Measurements from ENCODE around the gene BCCIP.

The BCCIP gene

DNA sequence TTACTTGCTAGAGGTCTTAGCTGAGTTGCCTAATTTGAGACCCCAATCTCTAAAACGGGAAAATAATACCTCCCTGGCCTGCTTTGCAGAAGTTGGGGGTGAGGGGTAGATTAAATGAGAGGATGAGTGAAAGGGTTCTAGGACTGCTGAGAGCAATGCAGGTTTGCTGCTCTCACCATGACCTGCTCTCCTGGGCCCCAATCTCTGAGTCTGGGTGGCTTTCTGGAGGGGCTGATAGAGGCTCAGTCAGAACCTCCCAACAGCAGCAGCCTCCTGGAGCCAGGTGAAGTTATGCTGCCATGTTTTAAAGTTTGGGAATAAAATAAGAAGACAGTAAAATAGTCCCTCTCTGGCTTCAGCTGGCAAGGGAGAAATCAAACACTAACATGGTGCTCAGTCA lies 7.6 kb upstream of the BCCIP start:
- Mint-ChIP-seq H3K9me3 (ENCODE audit: low read depth) (no peaks in the 10 kb centered on the region), H3K4me1 (ENCODE audit: low read depth) (peaks cover 7% of the 10 kb centered on the region), H3K27me3 (no peaks in the 10 kb centered on the region), H3K36me3 (peaks cover 20% of the 10 kb centered on the region), H3K4me3 (no peak overlapping the region), H3K27ac (no peak overlapping the region)

DNA sequence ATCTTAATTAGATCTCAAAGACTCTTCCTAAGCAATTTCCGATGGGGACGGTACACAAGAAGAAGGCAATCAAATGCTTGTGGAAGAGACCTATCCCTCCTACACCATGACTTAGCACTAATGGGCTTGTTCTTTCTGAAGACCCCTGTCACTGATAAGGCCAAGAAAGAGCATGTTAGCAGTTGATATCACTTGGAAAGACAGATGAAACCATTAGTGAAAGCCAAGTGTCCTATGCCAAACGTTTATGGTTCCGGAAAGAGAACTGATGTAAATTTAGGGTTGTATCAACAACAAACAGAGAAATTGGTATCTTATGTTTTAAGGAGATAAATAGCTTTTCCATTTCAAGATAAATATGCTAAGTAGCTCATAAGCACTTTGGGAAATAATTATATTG lies 6.8 kb upstream of the BCCIP start:
- H3K36me3 Mint-ChIP-seq: peaks cover 16% of the 10 kb centered on the region
- H3K27me3 Mint-ChIP-seq: no peaks in the 10 kb centered on the region
- H3K4me1 Mint-ChIP-seq (ENCODE audit: low read depth): peaks cover 15% of the 10 kb centered on the region
- H3K4me3 Mint-ChIP-seq: no peak overlapping the region
- no peak overlapping the region for H3K27ac Mint-ChIP-seq
- H3K9me3 Mint-ChIP-seq (ENCODE audit: low read depth): no peaks in the 10 kb centered on the region

DNA sequence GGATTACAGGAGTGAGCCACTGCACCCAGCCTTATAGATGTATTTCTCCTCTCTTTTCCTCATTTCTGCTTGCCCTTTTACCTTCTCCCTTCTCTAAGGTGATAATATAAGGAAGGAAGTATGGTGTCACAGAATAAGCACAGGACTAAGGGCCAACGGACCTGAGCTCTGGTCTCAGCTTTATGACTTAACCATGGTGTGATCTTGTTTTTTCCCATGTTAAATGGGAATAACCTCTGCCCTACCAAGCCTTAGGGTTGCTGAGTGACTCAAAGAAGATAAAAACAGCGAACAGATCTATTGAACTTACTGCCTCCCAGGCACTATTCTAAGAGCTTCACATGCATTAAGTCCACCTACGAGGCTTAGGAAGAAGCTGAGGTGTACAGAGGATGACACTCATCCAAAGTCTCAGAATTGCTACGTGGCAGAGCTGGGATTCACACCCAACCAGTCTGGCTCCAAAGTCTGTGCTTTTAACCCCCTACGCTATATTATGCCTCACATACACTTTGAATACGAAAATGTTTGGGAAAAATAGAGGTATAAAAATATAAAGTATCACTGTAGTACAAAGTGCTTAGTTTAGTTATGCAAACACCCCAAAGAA lies 5.9 kb upstream of the BCCIP start:
- no peaks in the 10 kb centered on the region for H3K9me3 Mint-ChIP-seq (ENCODE audit: low read depth)
- no peak overlapping the region for H3K27ac Mint-ChIP-seq
- H3K36me3 Mint-ChIP-seq: peaks cover 14% of the 10 kb centered on the region

DNA sequence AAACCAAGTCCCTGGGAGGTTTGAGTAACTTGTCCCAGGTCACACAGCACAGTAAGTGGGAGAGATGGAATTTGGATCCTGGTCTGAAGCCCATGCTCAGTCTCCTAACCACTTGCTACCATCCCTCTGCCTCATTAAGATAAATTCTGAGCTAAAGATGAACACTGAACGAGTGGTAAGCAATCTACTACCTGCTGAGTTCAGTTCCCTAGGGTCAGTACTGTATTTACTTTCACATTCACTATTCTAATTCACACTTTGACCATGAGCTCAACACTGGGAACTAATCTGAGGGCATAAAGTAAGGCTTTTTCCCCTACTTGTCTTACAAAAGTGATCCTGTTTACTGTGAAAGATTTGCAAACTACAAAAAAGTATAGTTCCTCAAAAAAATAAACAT lies 2.6 kb upstream of the BCCIP start:
- Mint-ChIP-seq H3K27me3 (no peaks in the 10 kb centered on the region), H3K4me3 (peak overlapping the region; percentile 82), H3K4me1 (ENCODE audit: low read depth) (peaks cover 20% of the 10 kb centered on the region), H3K36me3 (no peaks in the 10 kb centered on the region), H3K9me3 (ENCODE audit: low read depth) (no peaks in the 10 kb centered on the region), H3K27ac (no peak overlapping the region)

More for the DNA sequence above, 5.9 kb upstream of the BCCIP start:
- H3K4me3 Mint-ChIP-seq: no peak overlapping the region
- peaks cover 20% of the 10 kb centered on the region for H3K4me1 Mint-ChIP-seq (ENCODE audit: low read depth)
- H3K27me3 Mint-ChIP-seq: no peaks in the 10 kb centered on the region

DNA sequence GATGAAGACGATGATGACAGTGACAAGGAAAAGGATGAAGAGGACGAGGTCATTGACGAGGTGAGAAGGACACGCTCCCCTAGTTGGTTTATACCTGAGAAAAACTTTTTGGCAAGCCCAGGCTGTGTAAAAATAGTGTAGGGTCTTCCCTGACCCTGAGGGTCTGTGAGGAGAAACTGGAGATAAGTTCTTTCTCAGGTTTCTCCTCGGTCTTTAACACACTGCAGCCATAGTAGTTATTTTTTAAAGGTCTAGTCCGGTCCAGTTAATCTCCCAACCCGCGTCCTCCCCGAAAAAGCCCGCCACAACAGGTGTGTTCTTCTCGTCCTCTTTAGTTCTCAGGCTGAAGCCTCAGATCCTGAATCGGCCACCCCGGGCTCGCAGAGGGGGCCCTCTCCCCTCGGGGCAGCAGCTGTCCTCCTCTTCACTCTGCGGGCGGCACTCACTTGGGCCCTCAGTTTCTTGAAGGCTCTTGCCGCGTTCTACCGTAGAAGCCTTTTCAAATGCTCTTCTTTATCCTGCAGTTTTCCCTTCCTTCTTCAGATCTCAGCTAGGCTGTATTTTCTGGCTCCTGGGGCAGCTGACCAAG lies 411 bp downstream of the BCCIP start:
- no peak overlapping the region for H3K4me3 Mint-ChIP-seq
- H3K36me3 Mint-ChIP-seq: peaks cover 7% of the 10 kb centered on the region
- no peaks in the 10 kb centered on the region for H3K27me3 Mint-ChIP-seq
- H3K4me1 Mint-ChIP-seq (ENCODE audit: low read depth): peaks cover 27% of the 10 kb centered on the region
- no peaks in the 10 kb centered on the region for H3K9me3 Mint-ChIP-seq (ENCODE audit: low read depth)
- H3K27ac Mint-ChIP-seq: no peak overlapping the region

DNA sequence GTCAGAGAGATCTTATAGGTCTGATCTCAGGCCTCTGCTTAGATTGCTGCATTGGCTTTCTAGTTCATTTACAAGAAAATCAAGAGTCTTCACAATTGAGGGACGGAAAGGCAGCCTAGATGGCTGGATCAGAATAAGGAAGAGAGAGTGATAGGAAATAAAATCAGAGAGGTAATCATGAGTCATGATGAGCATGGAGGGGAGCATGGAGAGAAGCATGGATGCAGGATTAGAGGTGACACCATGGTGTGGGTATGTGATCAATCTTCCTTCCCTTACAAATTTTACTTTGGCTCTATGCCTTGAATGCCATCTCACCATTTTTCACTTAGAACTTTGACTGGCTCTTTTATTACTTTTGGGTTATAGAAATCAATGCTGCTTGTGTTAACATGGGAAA lies 1.4 kb downstream of the BCCIP start:
- Mint-ChIP-seq H3K36me3 (peaks cover 7% of the 10 kb centered on the region), H3K27me3 (no peaks in the 10 kb centered on the region), H3K27ac (no peak overlapping the region)

DNA sequence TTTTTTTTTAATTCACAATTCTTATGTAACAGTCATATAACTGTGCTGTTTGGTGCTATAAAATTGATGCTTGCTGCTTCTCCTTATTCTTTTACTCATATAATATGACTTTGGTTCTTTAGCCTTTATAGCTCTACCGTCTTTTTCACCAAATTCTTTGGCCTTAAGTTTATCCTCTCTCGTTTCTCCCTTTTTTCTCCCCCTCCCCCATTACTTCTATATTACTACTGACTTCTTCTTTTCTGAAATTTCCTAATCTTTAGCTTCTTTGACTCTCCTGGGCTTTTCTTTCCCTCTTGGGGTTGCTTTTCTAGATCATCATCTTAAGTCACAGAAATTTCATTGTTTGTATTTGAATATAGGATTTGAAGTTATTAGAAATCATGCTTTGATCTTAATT lies 3.8 kb downstream of the BCCIP start:
- H3K27me3 Mint-ChIP-seq: no peaks in the 10 kb centered on the region
- H3K9me3 Mint-ChIP-seq (ENCODE audit: low read depth): no peaks in the 10 kb centered on the region
- H3K4me3 Mint-ChIP-seq: peak overlapping the region; percentile 65
- H3K27ac Mint-ChIP-seq: peak overlapping the region; percentile 61
- peaks cover 10% of the 10 kb centered on the region for H3K36me3 Mint-ChIP-seq
- H3K4me1 Mint-ChIP-seq (ENCODE audit: low read depth): peaks cover 22% of the 10 kb centered on the region

More for the DNA sequence above, 1.4 kb downstream of the BCCIP start:
- H3K9me3 Mint-ChIP-seq (ENCODE audit: low read depth): no peaks in the 10 kb centered on the region
- H3K4me1 Mint-ChIP-seq (ENCODE audit: low read depth): peaks cover 34% of the 10 kb centered on the region
- no peak overlapping the region for H3K4me3 Mint-ChIP-seq

DNA sequence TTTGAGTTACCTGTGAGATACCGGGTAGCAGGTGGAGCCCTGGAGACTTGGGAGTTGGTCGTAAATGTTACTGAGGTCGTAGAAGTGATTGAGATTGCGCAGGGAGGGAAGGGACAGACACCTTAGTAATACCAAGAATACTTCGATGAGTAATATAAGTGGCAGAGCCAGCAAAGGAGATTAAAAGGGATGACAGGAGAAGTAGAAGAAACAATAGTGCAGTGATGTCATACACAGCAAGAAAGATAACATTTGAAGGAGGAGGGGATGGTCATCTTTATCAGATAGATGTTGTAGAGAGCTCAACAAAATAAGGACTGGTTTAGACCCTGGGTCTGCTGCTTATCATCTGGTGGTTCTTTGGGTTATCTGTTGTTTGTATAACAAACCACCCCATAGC lies 5.0 kb downstream of the BCCIP start:
- H3K4me3 Mint-ChIP-seq: no peak overlapping the region
- H3K9me3 Mint-ChIP-seq (ENCODE audit: low read depth): no peaks in the 10 kb centered on the region
- peak overlapping the region; percentile 54 for H3K27ac Mint-ChIP-seq
- no peaks in the 10 kb centered on the region for H3K27me3 Mint-ChIP-seq
- H3K36me3 Mint-ChIP-seq: peaks cover 10% of the 10 kb centered on the region
- peaks cover 22% of the 10 kb centered on the region for H3K4me1 Mint-ChIP-seq (ENCODE audit: low read depth)

DNA sequence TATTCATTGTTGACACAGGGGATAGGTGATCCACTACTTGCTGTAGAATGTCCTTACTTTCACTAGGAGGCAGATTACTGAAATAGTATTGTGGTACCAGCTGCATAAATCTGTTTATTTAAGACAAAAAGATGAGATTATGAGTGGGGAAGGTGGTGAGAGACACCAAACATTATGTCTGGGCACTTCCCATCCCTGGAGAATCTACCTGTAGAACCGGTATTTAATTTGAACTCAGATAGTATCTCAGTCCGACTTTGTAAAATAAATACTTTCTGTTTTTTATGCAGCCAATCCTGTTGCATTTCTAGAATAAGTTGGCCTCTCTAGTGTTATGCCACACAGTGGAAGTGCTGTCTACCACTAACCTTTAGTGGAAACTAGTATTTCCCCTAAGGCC lies 13.4 kb downstream of the BCCIP start:
- H3K4me1 Mint-ChIP-seq (ENCODE audit: low read depth): no peaks in the 10 kb centered on the region
- H3K27me3 Mint-ChIP-seq: no peaks in the 10 kb centered on the region
- H3K4me3 Mint-ChIP-seq: no peak overlapping the region
- H3K27ac Mint-ChIP-seq: no peak overlapping the region
- H3K9me3 Mint-ChIP-seq (ENCODE audit: low read depth): no peaks in the 10 kb centered on the region
- H3K36me3 Mint-ChIP-seq: peaks cover 9% of the 10 kb centered on the region

DNA sequence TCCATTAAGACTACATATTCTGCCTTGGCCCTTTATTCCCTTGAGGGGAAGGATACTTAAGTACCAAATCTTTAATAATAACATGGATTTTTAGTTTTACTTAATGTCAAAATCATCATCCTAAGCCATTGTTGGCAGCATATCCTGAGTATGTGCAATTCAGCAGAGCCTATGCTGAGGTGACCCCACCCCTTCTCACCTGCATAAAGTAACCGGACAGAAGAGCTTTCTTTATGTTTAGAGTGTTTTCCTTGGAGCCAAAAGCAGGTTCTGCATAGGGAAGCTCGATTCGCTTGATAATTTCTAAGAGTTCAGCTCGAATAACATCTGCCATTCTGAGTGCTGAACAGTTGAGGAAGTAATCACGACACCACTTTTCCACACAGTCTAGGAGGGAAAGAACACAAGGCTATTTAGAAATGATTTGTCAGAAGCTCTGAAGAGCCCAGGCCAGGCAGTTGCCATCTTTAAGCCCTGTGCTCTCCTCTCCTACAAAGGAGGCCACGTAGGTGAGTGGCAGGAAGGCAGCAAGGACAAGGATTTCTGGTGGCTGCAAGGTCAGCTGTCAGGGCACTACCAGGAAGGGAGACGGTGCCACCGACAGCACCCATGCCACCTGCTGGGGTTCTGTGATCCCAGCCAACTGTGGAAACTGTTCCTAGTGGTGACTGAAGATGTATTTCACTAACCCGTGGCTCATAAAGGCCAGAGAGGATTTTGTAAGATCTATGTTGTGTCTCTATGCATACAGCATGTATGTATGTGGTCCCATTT lies 15.6 kb downstream of the BCCIP start:
- no peaks in the 10 kb centered on the region for H3K4me1 Mint-ChIP-seq (ENCODE audit: low read depth)

DNA sequence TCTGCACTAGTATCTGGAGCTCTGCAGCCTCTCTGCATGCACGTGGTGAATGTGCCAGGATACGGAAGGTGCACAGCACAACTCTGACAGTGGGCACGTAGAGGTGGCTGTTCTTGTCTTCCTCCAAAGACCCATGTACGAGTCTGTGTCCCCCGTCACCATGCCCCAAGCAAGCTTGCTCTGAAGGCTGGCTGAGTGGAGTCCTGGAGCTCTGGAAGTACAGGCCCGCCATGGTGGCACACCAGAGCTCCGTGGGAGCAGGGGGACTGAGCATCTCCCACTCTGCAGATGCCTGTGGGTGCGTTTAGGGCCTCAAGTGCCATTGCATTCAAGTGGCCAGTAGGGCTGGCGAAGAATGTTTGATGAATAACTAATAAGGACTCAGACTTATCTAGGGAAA lies 17.1 kb downstream of the BCCIP start:
- Mint-ChIP-seq H3K27me3 (no peaks in the 10 kb centered on the region), H3K9me3 (ENCODE audit: low read depth) (no peaks in the 10 kb centered on the region), H3K4me3 (no peak overlapping the region), H3K36me3 (peaks cover 3% of the 10 kb centered on the region), H3K4me1 (ENCODE audit: low read depth) (no peaks in the 10 kb centered on the region), H3K27ac (no peak overlapping the region)

More for the DNA sequence above, 15.6 kb downstream of the BCCIP start:
- Mint-ChIP-seq H3K36me3 (peaks cover 4% of the 10 kb centered on the region), H3K27me3 (no peaks in the 10 kb centered on the region), H3K9me3 (ENCODE audit: low read depth) (no peaks in the 10 kb centered on the region), H3K4me3 (no peak overlapping the region), H3K27ac (peak overlapping the region; percentile 34)

DNA sequence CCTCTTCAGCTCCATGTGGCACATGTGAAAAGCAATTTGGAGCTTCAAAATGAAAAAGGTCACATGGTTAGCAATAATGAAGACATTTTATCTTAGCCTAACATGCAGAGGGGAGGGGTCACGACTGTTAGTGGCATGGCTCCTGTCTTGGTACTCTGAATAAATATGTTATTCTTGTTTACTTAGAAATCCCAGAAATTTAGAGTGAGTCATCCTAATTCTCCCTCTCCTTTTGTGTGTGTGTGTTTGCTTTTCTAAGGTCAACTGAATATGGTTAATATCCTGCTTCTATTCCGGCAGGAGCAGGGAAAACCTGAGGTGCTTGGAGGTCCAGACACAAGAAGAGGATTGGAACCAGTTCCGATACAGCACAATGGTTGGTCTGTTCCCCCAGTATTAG lies 17.6 kb downstream of the BCCIP start:
- Mint-ChIP-seq H3K36me3 (peaks cover under 1% of the 10 kb centered on the region), H3K4me1 (ENCODE audit: low read depth) (no peaks in the 10 kb centered on the region), H3K4me3 (no peak overlapping the region), H3K9me3 (ENCODE audit: low read depth) (no peaks in the 10 kb centered on the region), H3K27me3 (no peaks in the 10 kb centered on the region), H3K27ac (no peak overlapping the region)

DNA sequence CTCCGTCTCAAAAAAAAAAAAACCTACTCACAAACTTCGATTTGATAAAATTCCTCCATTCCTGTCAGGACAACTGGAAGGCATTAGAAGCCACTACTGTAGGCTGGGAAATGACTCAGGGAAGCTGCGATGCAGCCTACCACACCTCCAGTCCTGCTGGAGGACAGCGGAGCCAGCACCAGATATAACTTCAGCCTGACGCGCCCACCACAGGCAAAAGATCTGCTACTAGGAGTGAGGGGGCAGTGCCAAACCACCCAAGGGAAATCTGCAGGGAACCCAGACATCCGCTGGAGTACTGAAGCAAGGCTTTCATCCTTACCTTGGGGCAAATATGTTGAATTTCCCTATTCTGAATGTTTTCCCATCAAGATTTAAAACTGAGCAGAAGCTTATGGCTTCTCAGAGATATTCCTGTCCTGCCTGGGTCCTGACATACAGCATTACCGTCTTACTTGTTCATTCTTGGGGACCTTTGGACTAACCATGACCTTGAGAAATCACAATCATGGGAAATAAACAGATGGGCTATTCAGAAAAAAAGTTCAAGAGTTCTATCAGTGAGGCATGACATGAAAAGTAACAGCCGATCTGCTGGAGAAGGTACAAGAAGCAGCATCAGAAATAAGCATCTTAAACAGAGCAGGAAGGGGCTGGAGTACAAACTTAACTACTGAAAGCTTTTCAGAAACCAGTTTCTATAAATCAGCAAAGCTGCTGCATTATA lies 20.4 kb downstream of the BCCIP start:
- Mint-ChIP-seq H3K36me3 (no peaks in the 10 kb centered on the region), H3K27ac (no peak overlapping the region), H3K27me3 (no peaks in the 10 kb centered on the region), H3K4me3 (no peak overlapping the region), H3K9me3 (ENCODE audit: low read depth) (no peaks in the 10 kb centered on the region), H3K4me1 (ENCODE audit: low read depth) (no peaks in the 10 kb centered on the region)

DNA sequence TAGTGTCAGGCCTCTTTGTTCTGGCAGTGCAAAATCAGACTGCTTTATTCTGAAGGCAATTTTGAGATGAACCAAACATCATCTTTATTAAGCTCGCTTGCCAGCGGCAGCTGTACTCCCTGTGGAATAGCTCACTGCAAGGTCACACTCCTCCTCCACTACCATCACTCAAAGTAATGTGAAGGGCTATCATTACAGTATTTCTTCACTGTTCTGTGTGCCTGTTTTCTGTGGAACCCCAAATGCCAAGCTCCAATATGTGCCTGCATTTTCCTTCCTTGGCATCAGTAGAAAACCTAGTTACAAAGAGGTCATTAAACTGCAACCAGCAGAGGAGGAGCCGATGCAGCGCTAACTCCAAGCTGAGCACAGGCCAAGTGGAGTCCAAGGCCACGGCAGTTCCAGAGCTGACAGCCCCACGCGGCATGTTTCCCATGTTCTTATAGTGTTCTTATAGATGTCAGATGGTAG lies 21.4 kb downstream of the BCCIP start:
- no peak overlapping the region for H3K4me3 Mint-ChIP-seq
- no peaks in the 10 kb centered on the region for H3K9me3 Mint-ChIP-seq (ENCODE audit: low read depth)
- no peaks in the 10 kb centered on the region for H3K36me3 Mint-ChIP-seq
- no peaks in the 10 kb centered on the region for H3K4me1 Mint-ChIP-seq (ENCODE audit: low read depth)
- no peak overlapping the region for H3K27ac Mint-ChIP-seq
- H3K27me3 Mint-ChIP-seq: no peaks in the 10 kb centered on the region

DNA sequence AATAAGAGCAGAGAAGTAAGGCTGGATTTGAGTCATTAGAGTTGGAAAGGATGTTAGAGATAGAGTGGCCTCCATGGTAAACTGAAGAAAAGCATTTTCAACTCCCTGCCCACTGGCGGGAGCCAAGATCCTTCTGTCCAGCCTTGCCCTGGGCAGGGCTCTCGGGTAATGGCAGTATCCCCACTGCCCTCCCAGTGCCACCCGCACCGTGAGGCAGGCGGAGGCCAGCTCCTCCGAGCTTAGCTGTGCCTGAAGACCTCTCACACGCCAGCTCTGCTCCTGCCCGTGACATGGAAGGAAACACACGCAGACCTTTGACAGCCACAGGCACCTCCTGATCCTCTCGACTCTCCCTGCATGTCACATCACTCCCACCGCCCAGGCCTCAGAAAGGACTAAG lies 22.3 kb downstream of the BCCIP start:
- H3K27me3 Mint-ChIP-seq: no peaks in the 10 kb centered on the region
- H3K36me3 Mint-ChIP-seq: peaks cover 2% of the 10 kb centered on the region

More for the DNA sequence above, 22.3 kb downstream of the BCCIP start:
- Mint-ChIP-seq H3K9me3 (ENCODE audit: low read depth) (no peaks in the 10 kb centered on the region), H3K27ac (no peak overlapping the region), H3K4me1 (ENCODE audit: low read depth) (no peaks in the 10 kb centered on the region), H3K4me3 (no peak overlapping the region)
